Measurements from ENCODE around the gene KCNJ9.

GRCh38 chr1:160071289-160071688 is 10.0 kb upstream of the KCNJ9 start:
- TF ChIP-seq FOXA1 (IDR thresholded peaks at IDR 0.05) (no peak), SUZ12 (IDR thresholded peaks at IDR 0.05) (no peak)

All from HEK293T (cell line).